ENCODE measurements around the gene TRIM9.

TRIM9 gene

DNA sequence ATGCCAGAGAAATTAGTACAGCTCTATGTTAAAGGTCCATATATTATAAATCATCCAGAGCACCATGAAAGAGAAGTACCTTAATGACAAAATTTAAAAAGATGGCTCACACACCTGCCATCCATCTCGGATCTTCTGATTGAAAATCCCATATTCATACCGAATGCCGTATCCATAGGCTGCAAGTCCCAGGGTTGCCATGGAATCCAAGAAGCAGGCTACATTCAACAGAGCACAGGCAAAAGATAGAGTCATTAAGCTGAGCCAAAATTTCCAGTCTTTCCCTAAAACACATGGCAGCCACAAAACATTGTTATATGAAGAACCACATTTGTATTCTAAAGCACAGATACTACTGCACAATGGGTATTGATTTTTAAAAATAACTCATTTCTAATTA, 163.3 kb downstream of the TRIM9 start:
- no peak for DNase-seq

- no peak for DNase-seq
These were observed 165.4 kb downstream of the TRIM9 start for GRCh38 chr14:50929506-50929905.

- no peak for DNase-seq
These were observed 166.8 kb downstream of the TRIM9 start for GRCh38 chr14:50928002-50928635.

DNA sequence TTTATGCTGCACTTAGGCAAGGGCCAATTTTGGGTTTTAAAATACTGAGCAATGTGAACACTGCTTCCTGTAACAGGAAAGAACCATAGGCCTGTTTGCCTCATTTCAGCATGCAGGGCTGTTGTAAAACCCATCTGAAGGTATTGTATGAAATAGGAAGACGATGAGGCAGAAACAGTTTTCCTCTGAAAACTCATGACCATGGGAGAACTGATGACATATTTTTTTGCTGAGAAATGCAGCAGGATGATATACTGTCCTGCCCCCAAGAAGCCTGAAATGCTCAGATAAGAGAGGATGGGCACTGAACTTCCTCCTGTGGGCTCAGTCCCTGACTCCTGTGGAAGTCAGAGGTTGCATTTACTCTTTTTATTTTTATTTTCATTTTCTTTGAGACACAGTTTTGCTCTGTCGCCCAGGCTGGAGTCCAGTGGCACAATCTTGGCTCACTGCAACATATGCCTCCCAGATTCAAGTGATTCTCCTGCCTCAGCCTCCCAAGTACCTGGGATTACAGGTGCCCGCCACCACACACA, 168.0 kb downstream of the TRIM9 start:
- no peak for DNase-seq
